Brain microvascular endothelial cell (primary cell): ENCODE results near the gene PPIF.
A peak's percentile ranks its signal among the peaks of the same experiment; 100 is the strongest.

Experiments used
- DNase-seq: peaks from one replicate; pipeline ENCODE4 v3.0.0-alpha.2; 2020
- H3K27ac ChIP-seq: fragments of 250-450 bp; sonication (Bioruptor Pico); 2 replicates; pipeline ENCODE4 v1.5.1; 2020; ENCODE audit warnings: mild to moderate bottlenecking, moderate library complexity
- H3K27me3 ChIP-seq: fragments of 250-450 bp; sonication (Bioruptor Pico); replicated peaks from 2 replicates; pipeline ENCODE4 v1.5.1; 2020; ENCODE audit warnings: mild to moderate bottlenecking
- H3K36me3 ChIP-seq: fragments of 250-450 bp; sonication (Bioruptor Pico); replicated peaks from 2 replicates; pipeline ENCODE4 v1.5.1; 2020; ENCODE audit warnings: mild to moderate bottlenecking
- H3K4me3 ChIP-seq: 2 replicates; pipeline ENCODE4 v1.5.1; 2011; ENCODE audit warnings: low read depth, mild to moderate bottlenecking, control low read depth, low read length, moderate library complexity
- in situ Hi-C: cut with HindIII; loops from 2 replicates; pipeline ENCODE4 v1.10.0; 2017; ENCODE audit warnings: low sequenced_read_pairs, low pct_ligation_motif_present
- TF ChIP-seq, protein P1 (sequence below): IDR thresholded peaks from 2 replicates; pipeline ENCODE4 v1.5.1; 2011; ENCODE audit warnings: low read depth, mild to moderate bottlenecking, moderate library complexity, low read length, control low read depth, inconsistent platforms; ENCODE audit errors: missing control alignments

The PPIF gene

DNA sequence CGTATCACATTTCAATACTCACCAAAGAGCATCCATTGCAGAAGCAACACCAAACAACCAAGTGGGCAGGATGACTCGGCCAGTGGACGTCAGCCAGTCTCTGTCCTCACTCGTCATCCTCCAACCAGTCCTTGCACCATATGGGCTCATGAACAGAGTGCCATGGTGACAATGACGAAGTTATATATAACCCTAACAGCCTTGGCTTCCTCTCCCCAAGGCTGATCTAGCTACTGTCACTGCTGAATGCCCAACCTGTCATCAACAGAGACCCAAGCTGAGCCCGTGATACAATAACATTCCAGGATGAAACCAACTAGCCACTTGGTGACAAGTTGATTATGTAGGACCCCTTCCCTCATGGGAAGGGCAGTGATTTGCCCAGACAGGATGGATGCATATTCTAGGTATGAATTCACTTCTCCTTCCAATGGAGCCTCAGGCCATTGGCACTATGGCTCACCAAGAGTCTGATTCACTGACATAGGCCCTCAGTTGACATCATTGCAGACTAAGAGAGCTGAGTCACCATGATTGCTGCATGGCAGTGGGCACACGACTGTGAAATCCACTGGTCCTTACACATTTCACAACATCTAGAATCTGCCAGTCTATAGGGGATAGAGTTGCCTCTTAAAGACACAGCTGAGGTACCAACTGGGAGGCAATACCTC lies 26.3 kb upstream of the PPIF start:
- TF ChIP-seq, protein P1, sequence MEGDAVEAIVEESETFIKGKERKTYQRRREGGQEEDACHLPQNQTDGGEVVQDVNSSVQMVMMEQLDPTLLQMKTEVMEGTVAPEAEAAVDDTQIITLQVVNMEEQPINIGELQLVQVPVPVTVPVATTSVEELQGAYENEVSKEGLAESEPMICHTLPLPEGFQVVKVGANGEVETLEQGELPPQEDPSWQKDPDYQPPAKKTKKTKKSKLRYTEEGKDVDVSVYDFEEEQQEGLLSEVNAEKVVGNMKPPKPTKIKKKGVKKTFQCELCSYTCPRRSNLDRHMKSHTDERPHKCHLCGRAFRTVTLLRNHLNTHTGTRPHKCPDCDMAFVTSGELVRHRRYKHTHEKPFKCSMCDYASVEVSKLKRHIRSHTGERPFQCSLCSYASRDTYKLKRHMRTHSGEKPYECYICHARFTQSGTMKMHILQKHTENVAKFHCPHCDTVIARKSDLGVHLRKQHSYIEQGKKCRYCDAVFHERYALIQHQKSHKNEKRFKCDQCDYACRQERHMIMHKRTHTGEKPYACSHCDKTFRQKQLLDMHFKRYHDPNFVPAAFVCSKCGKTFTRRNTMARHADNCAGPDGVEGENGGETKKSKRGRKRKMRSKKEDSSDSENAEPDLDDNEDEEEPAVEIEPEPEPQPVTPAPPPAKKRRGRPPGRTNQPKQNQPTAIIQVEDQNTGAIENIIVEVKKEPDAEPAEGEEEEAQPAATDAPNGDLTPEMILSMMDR: no peak
- in situ Hi-C loops: no loop called here
- no peaks in the 10 kb centered on the region for H3K27me3 ChIP-seq
- peak; percentile 69 for DNase-seq
- no peaks in the 10 kb centered on the region for H3K36me3 ChIP-seq
- H3K4me3 ChIP-seq: no peak overlapping the region
- H3K27ac ChIP-seq: no peak overlapping the region

DNA sequence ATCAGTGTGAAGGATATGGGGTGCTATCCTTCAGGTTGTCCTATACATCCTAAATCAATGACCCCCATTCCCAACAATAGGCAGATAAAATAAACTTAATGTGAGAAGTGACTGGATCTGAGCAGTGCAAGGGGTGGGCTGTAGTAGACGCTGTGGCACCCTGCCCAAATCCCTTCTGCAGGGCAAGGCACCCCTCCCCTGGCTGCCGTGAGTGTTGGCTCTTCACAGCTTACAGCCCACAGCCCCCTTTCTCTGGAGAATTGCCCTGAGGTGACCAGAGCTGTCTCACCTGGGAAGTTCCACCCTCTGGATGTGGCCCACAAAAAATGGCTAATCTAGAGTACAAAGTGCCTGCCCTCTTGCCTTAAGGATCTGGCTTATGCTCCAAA lies 25.8 kb upstream of the PPIF start:
- in situ Hi-C loops: no loop called here
- TF ChIP-seq, protein P1: no peak
- no peak overlapping the region for H3K27ac ChIP-seq
- no peak for DNase-seq
- H3K36me3 ChIP-seq: no peaks in the 10 kb centered on the region
- H3K4me3 ChIP-seq: no peak overlapping the region
- no peaks in the 10 kb centered on the region for H3K27me3 ChIP-seq

DNA sequence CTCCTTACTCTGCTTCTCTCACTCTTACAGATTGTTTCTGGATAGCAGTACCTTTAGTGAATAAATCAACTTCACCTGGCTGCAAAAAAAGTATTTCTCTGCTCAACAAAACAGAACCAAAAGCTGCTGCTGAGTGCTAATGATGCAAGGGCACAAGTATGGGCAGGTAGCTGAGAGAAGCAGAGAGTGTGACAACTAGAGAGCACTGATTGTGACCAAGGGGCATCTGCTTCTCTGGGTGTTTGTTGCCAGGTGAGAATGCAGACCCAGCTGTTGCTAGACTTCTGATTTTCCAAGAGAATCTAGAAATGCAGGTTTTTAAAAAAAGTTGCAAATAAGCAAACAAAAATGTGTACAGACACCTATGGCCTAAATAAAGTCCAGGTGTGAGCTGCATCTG lies 25.3 kb upstream of the PPIF start:
- in situ Hi-C loops: no loop called here
- DNase-seq: no peak
- no peaks in the 10 kb centered on the region for H3K36me3 ChIP-seq
- no peaks in the 10 kb centered on the region for H3K27me3 ChIP-seq
- no peak overlapping the region for H3K4me3 ChIP-seq
- TF ChIP-seq, protein P1: no peak
- H3K27ac ChIP-seq: no peak overlapping the region

DNA sequence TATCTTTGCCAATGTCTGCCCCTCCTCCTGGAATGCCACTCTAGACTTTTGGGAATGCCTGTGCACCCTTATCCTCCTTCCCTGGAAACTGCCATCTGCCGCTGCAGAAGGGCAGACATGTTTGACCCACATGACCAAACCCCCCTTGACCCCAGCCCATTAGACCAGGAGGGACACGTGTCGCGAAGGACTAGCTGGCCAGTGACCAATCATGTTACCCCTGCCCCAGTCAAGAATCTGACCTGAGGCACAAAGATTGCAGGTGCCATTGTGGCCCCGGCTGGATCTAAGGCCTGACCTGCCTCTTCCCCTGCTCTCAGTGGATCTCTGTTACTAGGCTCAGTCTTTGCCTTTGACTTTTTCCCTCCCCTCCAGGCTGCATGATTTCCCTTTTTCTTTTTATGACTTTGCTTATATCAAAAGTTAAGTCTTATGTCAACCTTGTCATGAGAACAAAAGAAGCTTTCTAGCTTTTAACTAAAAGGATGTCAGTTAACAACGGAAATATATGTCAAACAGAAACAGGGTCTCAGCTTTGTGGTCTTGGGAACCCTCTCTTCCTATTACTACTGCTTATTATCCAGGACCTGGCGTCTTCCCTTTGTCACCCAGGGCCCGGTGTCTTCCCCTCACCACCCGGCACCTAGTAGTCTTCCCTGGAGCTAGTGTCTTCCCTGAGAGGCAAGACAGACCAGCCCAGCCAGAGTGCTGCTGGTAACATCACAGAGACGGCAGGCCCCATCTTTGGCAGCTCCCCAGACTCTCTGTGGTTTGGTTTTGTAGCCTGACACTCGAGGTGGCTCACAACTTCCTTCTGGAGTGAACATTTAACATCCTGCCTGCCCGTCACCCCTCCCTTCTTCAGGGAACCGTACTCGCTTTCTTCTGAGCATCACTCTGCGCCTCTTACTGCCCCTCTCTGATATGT lies 24.4 kb upstream of the PPIF start:
- in situ Hi-C loops: no loop called here
- peak; percentile 92 for DNase-seq
- Histone ChIP-seq H3K36me3 (no peaks in the 10 kb centered on the region), H3K27ac (no peak overlapping the region), H3K27me3 (no peaks in the 10 kb centered on the region), H3K4me3 (no peak overlapping the region)
- TF ChIP-seq, protein P1: no peak

DNA sequence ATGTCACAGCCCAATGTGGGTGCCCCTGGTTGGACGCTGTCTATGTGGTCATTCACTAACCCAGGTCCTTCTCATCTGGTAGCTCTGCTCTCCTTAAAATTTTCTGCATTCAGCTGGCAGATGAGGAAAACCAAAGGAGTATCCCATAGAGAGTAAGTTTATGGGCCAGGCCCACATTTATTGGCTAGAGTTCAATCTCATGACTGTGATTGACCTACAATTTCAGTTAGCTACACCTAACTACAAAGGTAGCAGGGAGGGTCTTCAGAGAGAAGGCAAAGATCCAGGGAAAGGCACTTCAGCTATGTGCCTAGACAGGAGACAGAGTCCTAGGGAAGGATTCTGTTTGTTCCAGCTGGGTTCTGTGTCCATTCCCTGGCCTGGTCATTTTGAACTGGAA lies 23.7 kb upstream of the PPIF start:
- Histone ChIP-seq H3K27me3 (no peaks in the 10 kb centered on the region), H3K27ac (no peak overlapping the region), H3K4me3 (no peak overlapping the region), H3K36me3 (no peaks in the 10 kb centered on the region)
- TF ChIP-seq, protein P1: no peak
- in situ Hi-C loops: no loop called here
- DNase-seq: no peak
